C4-2B (cell line): ENCODE measurements around the gene IQGAP2.

Experiments
- H3K27ac ChIP-seq: fragments of 450-650 bp; 2 replicates; pipeline ENCODE4 v1.5.1; 2017
- CTCF ChIP-seq: fragments of 450-650 bp; conservative IDR thresholded peaks from 2 replicates; pipeline ENCODE4 v1.5.1; 2017; ENCODE audit warnings: mild to moderate bottlenecking
- ZFX ChIP-seq: fragments of 450-650 bp; IDR thresholded peaks from 2 replicates; pipeline ENCODE4 v1.6.1; 2017

The IQGAP2 gene

GRCh38 chr5:76499507-76500161 lies 96.5 kb downstream of the IQGAP2 start:
- no peak for TF ChIP-seq ZFX
- no peak for TF ChIP-seq CTCF
- no peak overlapping the region for H3K27ac ChIP-seq

GRCh38 chr5:76500633-76501393 lies 97.7 kb downstream of the IQGAP2 start:
- H3K27ac ChIP-seq: no peak overlapping the region
- TF ChIP-seq CTCF (no peak), ZFX (no peak)

GRCh38 chr5:76503929-76504328 lies 100.8 kb downstream of the IQGAP2 start:
- TF ChIP-seq CTCF: no peak
- TF ChIP-seq ZFX: no peak
- no peak overlapping the region for H3K27ac ChIP-seq

GRCh38 chr5:76504901-76505564 lies 101.9 kb downstream of the IQGAP2 start:
- no peak overlapping the region for H3K27ac ChIP-seq
- TF ChIP-seq CTCF (no peak), ZFX (no peak)

GRCh38 chr5:76513476-76513875 lies 110.4 kb downstream of the IQGAP2 start:
- TF ChIP-seq ZFX (no peak), CTCF (no peak)

GRCh38 chr5:76514292-76514691 lies 111.2 kb downstream of the IQGAP2 start:
- TF ChIP-seq ZFX (no peak), CTCF (no peak)
- no peak overlapping the region for H3K27ac ChIP-seq

More at GRCh38 chr5:76513476-76513875, 110.4 kb downstream of the IQGAP2 start:
- H3K27ac ChIP-seq: no peak overlapping the region

- TF ChIP-seq CTCF (no peak), ZFX (no peak)
- no peak overlapping the region for H3K27ac ChIP-seq
Observed at GRCh38 chr5:76514713-76515112, 111.6 kb downstream of the IQGAP2 start.
